HCEC 1CT (cell line): ENCODE results near the gene LRCH1.

ENCODE experiments used
- DNase-seq: peaks from one replicate; pipeline ENCODE4 v3.0.0-alpha.2; 2017

The LRCH1 gene

DNA sequence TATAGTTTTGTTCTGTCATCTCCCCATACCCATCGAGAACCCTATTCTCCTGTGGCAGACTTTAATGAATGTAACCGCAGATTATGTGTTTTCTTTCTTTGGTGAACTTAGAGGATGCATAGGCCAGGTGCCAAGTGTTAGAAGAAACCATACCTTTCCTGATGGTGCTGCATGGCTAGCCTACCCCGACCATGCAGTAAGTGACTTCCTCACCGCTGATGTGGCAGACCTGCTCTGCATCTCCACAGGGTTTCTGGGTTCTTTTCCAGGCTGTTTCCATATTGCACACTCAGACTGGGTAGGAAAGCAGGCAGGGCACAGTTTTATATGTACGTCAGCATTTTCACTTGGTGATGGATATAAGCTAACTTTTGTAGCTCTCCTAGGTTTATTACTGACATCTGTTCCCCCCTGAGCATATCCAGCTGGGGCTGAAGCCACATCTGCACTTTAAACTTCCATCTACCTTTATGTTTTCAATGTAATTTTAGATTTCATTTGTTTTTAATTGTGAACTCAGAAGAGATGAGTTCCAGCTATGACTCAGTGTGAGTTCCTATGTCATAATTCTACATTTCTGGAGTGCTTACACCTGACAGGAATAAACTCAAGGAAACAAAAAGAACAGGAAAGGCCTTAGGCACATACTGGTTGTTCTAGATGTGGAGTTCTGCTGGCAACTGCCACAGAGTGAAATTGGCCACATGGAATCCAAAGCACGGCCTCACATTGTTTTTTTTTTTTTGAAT is 42.3 kb downstream of the LRCH1 start:
- DNase-seq = no peak

DNA sequence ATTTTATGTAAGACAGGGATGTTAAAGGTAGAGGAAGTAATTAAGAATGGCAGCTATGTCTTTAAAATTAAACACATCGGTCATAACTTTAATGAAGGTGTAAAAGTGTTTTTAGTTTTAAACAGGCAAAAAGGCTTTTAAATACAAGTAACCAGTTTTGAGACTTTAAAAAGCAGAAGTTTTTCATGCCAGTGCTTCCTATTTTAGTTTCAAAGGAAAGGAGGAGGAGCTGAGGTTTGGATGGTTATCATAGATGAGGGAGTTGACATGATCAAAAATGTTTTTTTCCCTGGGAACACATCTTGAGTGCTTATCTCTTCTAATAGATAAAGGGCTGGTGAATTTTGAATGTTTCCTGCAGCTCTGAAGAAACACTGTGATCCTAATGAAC is 42.9 kb downstream of the LRCH1 start:
- DNase-seq = no peak

DNA sequence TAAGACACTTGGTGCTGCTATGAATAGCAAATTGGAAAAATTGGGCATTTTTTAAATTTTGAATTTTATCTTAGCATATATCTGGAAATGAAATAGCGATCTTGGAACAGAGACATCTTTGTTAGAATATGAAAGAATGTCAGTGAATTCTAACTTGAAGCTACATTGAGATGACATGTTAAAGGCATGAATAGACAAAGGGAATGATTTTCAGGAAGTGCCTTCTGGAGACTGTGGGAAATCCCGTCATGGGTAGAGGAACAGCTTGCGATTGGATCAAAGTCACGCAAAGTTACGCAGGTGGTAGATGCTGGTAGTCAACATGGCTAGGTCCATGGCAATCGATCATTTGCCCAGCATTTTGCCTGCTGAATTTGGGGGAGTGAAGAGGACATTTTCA is 43.5 kb downstream of the LRCH1 start:
- no peak for DNase-seq

DNA sequence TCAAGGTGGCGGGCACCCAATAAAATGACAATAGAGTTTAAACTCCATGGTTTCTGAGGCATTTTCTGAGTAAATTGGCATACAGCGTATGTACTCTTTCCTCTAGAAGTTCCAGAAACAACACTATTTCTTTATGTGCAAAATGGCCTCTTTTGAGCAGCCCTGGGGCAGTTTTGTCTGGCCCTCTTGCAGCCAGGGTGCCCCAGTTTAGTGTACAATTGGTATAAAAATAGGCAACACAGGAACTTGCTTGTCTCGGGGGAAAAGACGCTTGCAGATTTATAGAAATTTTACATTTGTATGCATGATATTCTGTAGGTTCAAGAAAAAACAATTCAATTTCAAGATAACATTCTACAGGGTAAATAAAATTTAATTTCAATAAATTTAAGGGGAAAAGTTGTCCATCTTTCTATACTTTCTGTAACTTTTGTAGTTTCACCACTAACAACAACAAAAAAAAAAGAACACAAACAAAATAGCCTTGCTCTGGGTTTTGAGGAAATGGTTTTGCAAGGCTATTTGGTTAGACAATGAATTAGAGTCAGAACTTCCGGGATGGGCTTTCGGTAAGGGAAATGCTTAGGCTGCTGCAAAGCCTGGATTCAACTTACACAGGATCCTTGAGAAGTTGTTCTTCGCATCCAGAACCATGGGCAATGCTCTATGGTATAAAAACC is 45.3 kb downstream of the LRCH1 start:
- DNase-seq = no peak

DNA sequence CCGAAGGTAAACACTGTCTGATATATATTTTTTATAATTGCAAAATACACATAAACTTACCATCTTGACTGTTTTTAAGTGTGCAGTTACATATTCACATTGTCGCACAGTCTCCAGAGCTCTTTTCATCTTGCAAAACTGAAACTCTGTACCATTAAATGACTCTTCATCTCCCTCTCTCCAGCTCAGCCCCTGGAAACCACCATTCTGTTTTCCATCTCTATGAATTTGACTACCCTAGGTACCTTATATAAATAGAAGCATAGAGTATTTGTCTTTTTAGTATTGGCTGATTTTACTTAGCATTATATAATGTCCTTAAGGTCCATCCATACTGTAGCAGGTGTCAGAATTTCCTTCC is 45.8 kb downstream of the LRCH1 start:
- no peak for DNase-seq

DNA sequence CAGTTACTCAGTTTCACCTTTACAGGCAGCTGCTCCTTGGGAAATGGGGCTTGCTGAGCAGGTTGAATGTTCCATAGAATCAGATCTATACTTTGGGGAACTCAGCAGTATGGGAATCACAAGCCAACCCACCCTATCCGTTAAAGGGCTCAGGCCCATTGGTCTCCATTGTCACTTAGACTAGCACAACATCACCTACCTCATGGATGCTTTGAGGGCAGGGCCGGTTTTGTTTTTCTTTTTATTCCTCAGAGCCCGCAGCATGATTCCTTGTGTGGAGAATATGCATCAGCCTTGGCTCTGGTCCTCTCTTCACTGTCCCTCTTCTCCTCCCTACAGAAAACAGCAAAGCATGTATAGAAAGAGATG is 48.0 kb downstream of the LRCH1 start:
- DNase-seq = no peak

DNA sequence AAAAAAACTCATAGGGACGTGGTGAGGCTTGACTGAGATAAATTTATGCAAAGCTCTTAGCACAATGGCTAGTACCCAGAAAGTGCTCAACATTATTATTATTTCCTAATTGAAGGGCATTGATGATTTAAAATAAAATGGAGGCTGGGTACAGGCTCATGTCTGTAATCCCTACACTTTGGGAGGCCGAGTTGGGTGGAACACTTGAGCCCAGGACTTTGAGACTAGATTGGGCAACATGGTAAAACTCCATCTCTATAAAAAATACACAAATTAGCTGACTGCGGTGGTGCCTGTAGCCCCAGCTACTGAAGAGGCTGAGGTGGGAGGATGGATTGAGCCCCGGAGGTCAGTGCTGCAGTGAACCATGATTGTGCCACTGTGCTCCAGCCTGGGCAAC is 49.6 kb downstream of the LRCH1 start:
- no peak for DNase-seq

DNA sequence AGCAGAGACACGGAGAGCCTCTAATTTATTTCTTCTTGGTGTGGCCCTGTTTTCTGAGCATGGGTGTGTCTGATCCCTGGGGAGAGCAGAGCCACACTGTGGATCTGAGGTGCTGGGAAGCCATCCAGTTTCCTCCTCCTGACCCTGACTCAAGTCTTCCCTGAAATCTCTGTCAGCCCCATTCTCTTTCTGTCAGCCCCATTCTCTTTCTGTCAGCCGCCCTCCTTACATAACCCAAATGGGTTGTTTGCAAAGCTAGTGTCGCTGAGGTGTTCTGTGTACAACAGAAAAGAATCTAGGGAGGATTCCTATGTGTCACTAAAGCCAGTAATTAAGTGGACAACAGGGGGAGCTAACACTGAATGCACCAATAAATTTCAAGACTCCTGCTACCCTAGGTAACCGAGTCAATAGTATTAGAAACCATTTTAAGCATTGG is 50.2 kb downstream of the LRCH1 start:
- DNase-seq = peak; percentile 25

DNA sequence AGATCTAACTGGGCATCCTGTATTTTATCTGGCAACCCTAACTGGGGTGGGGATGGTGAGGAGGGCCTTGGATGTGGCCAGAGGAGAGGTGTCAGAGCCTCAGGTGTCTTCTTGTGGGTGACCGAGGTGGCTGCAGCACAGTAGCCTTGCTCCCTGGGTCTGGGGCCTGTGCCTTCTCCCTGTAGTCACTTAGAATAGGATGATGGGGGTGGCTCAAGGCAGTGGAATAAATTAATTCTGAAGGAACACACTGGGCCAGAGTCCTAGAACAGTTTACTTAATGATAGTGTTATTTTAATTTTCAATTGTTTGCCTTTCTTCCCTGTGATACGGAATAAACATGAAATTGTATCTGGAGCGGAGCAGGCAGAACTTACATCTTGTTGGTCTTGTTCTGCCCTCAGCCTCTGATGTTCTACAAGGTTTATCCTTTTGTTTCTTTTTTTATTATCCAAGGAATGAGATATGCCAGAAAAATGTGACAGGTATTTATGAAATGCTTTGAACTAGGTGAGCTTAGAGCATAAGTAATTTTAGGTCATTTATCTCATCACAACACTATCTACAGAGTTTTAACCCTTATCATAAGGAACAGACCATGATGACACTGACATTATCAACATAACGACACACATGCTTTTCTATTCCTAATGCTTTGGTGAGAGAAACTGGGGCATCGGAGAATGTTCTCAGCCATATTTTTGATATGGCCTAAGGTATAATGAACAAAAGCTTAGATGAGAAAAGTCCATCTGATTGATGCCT is 51.4 kb downstream of the LRCH1 start:
- no peak for DNase-seq

DNA sequence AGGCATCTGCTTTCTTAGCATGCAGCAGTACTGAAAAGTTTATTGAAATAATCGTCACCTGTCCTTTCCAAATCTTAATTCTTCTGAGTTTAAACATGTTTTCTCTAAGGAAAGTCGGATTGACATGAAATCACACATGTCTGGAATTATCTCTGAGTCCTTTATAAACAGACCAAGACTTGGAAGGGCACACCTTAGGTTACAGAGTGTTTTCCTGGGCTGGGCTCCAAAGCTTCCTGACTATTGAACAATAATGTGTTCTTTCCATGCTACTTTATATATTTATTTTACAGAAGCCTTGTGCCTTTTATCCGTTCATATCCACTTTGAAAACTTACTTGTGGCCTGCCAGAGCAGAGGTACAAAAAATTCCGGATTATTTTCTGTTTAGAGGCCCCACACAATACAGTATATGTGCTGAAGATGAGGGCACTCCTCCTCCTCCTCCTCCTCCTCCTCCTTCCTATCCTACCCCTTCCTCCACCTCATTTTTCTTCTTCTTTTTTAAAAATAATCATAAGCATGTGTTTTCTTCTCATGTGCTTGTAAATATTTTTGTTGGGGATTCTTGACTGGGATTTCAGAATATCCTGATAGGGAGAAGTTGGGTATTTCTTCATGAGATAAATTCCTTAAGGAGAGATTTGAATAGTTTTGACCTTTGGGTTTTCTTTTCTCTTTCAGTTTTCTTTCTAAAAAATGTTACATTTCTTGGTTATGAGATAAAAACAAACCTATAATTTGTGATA is 52.3 kb downstream of the LRCH1 start:
- DNase-seq = no peak

DNA sequence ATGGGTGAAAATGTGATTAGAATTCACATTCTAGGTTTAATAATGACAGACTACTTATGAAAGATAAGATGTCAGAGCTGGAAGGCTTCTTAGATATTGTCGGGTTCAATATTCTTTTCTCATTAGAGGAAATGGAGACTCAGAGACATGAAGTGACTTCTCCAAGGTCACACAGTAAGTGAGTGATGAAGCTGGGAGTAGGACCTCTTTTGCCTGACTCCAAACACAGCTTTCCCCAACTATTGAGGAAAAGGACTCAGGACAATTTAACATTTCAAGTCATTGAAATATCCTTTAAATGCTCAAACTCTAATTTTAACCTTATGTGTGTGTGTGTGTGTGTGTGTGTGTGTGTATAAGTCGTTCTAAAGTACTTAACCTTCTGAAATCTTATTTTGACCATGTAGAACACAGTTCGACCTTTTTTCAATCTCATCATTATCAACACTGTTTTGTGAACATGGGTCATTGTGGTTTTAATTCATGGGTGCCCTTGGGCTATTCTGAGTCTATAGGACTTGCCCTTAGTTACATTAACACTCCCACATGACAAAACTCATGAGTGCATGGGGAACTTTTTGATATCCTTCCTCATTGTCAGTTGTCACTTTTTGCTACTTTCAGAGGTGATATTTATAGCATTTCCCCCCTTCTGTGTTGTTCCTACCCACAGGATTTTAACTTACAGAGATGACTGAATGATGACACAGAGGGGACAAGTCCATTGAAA is 53.0 kb downstream of the LRCH1 start:
- DNase-seq = no peak

DNA sequence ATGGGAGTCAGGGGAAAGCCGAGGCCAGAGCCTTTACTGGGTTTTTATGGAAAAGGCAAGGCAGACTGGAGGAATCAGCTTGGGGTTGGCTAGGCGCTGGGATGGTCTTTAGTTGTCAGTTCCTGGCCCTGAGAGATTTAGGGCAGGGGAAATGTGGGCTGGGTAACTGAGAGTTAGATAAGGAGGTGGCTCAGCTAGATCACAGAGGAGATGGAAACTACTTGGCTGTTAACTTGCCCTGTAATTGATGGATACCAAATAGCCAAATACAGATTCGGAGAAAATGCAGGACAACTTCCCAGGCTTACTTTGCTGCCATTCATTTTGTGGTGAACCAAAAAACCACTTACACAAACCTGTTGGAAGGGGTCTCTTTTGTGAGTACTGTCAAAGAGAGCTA is 54.0 kb downstream of the LRCH1 start:
- no peak for DNase-seq

DNA sequence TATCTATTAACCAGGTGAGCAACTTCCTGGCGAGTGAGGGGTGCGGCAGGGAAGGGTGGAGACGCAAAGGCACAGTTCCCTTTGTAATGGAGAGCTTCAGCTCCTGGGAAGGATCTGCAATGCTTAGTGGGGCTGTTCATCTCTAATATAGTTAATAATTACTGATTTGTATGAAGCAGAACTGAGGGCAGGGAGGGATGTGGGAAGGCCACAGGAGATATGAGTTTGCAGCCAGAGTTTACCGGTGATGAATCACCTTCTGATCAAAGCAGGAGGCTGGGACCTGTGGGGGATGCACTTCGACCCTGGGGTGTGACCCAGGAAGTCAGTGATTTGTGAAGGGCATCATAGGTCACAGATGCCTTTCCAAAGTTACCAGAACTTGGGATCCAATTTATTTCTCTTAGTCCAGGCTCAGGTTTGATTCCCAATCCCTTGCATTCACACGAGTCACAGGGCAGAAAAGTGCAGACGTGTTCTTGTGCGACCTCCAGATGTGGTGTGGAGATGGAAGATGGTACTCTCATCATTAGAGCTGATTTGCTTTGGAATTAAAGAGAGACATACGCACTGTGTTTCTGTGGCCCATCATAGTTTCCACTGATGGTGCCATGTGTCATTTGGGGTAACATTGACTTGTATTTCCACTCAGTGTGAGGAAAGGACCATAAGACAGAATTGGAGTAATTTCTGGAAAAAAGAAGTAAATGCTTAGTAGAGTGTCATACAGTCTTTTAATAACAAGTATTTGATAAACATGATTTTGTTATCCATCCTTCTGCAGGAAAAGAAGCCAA is 55.0 kb downstream of the LRCH1 start:
- DNase-seq = no peak

DNA sequence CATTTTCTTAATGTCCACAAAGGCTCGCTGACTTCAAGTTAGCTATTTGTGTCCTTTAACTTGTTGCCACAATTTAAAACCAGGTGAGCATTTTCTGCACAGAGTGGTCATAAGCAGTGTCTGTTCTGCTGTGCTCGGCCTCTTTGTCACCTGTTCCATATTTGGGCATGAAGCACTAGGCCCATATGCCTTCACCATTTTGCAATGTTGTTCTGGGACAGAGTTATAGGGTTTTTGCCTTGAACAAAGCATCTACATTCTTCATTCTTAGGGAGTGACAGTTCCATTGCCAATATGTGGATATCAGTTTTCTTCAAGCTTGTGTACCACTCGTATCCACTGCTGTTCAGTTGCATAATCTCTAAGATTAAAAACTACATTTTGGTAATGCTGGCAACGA is 56.1 kb downstream of the LRCH1 start:
- DNase-seq = no peak

DNA sequence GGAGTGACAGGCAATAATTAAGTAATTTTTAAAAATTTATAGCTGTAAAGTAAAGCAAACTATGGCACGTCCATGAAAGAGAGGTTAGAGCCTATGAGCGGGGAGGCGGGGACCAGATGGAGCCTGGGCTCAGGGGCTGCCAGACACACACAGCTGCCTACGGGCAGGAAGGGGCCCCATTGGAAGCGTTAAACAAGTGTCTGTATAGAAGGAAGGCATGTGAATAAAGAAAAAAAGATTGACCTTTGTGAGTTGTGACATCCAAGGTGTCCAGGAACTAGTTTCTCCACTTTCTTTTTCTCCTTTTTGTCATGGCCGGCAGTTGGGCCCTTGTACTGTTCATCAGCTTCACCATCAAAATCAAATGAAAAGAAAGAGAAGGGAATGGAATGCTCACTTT is 56.8 kb downstream of the LRCH1 start:
- no peak for DNase-seq

DNA sequence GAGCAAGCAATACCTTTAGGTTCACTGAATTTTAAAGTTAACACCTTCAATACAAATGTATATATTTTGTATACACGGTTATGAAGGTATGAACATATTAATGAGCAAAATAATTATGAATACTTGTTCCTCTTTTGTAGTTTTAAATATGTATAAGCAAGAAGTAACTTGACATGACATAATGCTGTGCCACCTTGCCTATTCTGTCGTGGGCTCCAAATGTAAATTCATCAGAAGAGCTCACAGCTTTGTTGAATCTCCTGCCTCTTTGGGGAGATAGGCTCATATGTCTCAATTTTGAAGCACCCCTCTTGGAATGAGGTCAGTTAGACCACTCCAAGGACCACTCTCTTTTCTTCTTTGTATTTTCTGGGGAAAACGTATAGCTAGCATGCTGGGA is 59.3 kb downstream of the LRCH1 start:
- no peak for DNase-seq

DNA sequence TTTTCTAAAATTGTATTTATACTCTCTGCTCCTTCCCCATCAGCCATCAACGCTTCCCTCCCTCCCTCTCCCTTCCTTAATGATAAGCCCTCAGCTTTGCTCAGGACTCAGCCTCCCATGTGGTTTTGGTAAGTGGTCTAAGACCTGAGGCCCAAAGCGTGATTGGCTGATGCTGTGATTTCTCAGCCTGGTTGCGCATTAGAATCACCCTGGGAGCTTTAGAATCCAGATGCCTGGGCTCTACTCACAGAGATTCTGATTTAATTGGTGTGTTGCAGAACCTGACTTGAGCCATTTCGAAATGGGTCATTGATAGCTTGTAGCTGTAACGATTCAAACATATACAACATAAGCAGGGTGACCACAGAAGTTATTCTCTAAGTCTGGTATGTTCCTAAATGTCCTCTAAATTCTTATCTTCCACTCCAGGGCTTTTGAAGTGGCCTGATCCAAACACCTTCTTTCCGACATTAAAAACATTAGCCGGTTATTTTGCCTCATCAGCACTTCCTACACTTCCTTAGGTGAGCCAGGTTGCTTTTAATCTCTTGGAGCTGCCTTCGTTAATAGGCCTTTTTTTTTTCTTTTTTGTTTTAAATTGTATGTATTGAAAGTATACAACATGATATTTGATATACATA is 60.6 kb downstream of the LRCH1 start:
- DNase-seq = no peak

DNA sequence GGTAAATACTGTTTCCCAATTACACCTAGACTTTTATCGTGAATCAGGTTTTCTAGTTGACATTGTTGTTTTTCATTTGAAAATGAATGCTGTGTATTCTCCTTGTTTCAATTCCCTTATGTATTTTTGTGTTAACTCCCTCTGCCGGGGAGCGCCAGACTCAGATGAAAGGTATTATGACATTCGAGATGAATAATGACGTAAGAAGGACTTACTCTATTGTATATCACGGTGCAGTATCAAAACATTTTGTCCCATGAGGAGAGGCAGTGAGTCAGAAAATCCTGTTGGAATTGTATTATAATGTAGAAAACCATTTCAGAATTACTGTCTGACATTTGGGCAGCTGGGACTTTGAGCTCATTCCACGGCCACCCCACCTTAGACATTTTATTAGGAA is 61.6 kb downstream of the LRCH1 start:
- peak; percentile 90 for DNase-seq

DNA sequence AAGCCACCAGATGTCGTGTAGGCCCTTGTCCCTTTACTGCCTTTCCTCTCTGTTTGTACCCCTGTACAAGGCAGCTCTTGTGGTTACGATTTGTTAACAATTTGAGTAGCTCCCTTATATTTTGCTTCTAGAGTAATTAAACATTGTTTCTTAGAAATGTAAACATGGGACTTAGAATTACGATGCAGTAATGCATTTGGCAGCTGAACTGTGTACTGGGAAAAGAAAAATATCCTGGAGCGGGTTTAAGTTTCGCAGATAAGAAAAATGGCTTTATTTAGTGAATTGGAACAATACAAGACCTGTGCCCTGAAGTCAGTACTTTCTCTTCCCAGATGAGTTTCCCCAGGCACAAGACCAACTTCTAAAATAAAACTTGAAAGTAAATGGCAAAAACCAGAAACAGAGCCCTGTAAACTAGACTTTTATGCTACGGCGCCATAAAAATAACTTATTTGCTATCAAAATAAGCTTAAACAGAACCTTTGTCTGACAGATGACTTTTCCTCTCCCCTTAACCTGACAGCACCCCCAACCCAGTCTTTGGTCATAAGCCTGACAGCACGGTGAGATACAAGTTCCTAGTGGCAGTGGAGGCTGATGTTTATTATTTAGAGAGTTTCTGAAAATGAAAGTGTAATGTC is 63.0 kb downstream of the LRCH1 start:
- peak; percentile 43 for DNase-seq

DNA sequence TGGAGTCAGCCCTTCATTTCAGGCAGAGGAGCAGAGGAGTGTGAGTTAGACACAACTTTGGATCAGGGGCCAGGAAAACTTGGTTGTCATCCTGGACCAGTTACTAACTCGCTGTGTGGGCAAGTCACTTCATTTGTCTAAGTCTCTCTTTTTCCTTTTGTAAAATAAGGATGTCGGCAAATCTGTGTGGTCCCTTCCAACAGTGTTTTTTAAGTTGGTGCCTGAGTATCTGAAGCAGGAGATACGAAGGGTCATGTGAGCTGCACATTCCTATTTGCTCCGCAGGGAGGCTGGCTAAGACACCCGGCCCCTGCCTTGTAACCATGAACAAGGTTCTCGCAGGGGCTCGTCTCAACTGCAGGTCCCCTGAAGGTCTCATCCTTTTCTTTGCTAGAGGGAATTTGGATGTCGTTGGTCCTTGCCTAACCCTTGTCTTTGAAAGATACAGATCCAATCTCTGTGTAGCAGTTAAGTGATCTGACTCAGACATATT is 64.3 kb downstream of the LRCH1 start:
- DNase-seq = no peak

DNA sequence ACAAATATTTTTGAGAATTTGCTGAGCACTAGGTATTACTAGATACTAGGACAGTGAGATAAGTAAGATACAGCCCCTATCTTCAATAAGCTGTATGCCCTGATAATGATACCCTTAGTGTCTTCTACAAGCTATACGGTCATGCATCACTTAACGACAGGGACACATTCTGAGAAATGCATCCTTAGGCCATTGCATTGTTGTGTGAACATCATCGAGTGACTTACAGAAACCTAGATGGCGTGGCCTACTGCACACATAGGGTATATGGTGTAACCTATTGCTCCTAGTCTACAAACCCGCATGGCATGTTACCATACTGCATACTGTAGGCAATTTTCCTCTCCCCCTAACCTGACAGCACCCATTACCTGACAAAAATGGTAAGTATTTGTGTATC is 64.9 kb downstream of the LRCH1 start:
- DNase-seq = no peak
